ENCODE measurements around the gene ASRGL1. TPM values are rescaled to one million over a fixed set of nuclear protein-coding genes. Genes with fewer than 3 reads are reported as not detected.

Gene ASRGL1
- total RNA-seq, 4 donors from 2014 or later, result 14.9 to 44.5 (median 35.6) TPM

DNA sequence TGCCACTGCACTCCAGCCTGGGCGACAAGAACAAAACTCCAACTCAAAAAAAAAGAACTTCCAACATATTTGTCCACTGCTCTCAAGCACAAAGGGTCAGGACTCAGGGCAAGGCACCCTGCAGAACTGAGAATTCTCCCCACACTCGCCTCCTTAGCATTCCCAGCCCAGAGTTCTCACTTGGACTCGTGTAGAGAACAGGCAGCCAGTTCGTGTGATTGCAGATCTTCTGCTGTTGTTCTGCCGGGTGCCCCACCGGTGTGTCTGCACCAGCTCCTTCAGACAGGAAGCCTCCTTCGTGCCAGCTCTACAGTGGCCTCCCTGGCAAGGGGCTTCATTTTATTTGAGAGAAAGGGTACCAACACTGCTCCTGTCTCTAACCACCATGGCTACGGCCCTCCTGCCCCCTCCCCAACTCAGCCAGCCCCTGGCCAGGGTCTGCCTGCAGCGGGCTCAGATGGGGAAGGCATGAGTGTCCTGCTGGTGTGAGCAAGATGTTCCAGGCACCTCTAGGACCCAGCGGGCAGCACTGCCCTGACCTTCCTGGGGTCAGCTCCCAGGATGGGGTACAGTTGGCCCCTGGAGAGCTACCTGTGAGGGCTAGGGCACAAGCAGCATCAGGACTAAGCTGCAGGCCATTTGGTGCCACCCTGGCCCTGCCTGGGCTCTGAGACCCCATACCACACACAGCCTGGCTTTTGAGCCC lies 62.1 kb downstream of the ASRGL1 start:
- Histone ChIP-seq H3K27me3 (no peaks in the 10 kb centered on the region), H3K36me3 (no peaks in the 10 kb centered on the region), H3K4me1 (peaks cover 54 to 77% (median 55%) of the 10 kb centered on the region in 4 donors), H3K4me3 (no peak overlapping the region), H3K27ac (peak overlapping the region; percentile 79 to 91 (median 84)), H3K9me3 (no peaks in the 10 kb centered on the region)
- intact Hi-C loops (cut with DNase I; ENCODE audit: low total_unique reads), result loop anchor here (10.0 kb wide), 2 partner anchors 145 to 285 kb away; partner anchors contain the start of genes AHNAK and LRRN4CL
- no peak for DNase-seq
- in situ Hi-C loops (cut with MboI; ENCODE audit: low pct_ligation_motif_present in 1 of 4, low pct_unique_long_range_greater_than_20kb in 1 of 4, low sequenced_read_pairs in 3 of 4), result loop anchor here (10.0 to 25.0 kb wide), 4 partner anchors 288 to 488 kb away; partner anchors contain the start of genes LRRN4CL (in 1 of the 4), SLC3A2 (in 1 of the 4) and UBXN1 (in 1 of the 4)
- WGBS, 2 donors (ENCODE audit: low coverage in 1 of 2), result 0 to 59% methylated on average over 1 to 8 of the region's 10 CpGs
- TF ChIP-seq, protein P1, sequence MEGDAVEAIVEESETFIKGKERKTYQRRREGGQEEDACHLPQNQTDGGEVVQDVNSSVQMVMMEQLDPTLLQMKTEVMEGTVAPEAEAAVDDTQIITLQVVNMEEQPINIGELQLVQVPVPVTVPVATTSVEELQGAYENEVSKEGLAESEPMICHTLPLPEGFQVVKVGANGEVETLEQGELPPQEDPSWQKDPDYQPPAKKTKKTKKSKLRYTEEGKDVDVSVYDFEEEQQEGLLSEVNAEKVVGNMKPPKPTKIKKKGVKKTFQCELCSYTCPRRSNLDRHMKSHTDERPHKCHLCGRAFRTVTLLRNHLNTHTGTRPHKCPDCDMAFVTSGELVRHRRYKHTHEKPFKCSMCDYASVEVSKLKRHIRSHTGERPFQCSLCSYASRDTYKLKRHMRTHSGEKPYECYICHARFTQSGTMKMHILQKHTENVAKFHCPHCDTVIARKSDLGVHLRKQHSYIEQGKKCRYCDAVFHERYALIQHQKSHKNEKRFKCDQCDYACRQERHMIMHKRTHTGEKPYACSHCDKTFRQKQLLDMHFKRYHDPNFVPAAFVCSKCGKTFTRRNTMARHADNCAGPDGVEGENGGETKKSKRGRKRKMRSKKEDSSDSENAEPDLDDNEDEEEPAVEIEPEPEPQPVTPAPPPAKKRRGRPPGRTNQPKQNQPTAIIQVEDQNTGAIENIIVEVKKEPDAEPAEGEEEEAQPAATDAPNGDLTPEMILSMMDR (IDR thresholded peaks at IDR 0.05), result no peak
- TF ChIP-seq POLR2A (IDR thresholded peaks at IDR 0.05), result no peak

DNA sequence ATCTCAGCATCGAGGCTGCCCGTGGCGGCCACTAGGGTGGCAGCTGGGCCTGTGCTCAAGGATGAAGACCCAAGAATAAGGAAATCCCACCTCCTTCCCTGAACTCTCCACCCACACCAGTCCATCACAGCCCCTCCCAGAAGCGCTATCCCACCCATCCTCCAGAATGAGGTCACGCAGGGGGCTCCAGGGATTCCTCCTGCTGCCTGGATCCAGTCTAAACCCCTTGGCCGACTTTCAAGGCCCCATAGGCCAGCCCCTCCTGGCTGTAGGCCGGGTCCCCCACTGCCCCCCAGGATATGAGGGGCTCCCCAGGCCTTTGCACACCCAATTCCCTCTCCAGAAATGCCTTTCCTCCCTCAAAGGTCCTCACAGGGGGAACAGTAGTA lies 62.6 kb downstream of the ASRGL1 start:
- 73% methylated on average over 7 of the region's 7 CpGs; no CpG with 5 or more reads in 1 of the 2 donors for WGBS, 2 donors (ENCODE audit: low coverage in 1 of 2)
- intact Hi-C loops (cut with DNase I; ENCODE audit: low total_unique reads), result loop anchor here (10.0 kb wide), 2 partner anchors 145 to 285 kb away; partner anchors contain the start of genes AHNAK and LRRN4CL
- DNase-seq, result no peak
- H3K9me3 ChIP-seq, result no peaks in the 10 kb centered on the region
- peaks cover 54 to 73% (median 54%) of the 10 kb centered on the region in 4 donors for H3K4me1 ChIP-seq
- no peaks in the 10 kb centered on the region for H3K36me3 ChIP-seq
- no peaks in the 10 kb centered on the region for H3K27me3 ChIP-seq
- peak overlapping the region; percentile 79 to 91 (median 84) for H3K27ac ChIP-seq
- TF ChIP-seq, protein P1 (IDR thresholded peaks at IDR 0.05), result no peak
- no peak overlapping the region for H3K4me3 ChIP-seq
- in situ Hi-C loops (cut with MboI; ENCODE audit: low pct_ligation_motif_present in 1 of 4, low pct_unique_long_range_greater_than_20kb in 1 of 4, low sequenced_read_pairs in 3 of 4), result loop anchor here (10.0 to 25.0 kb wide), 4 partner anchors 287 to 487 kb away; partner anchors contain the start of genes LRRN4CL (in 2 of the 4), UBXN1 (in 2 of the 4) and SLC3A2 (in 1 of the 4)

DNA sequence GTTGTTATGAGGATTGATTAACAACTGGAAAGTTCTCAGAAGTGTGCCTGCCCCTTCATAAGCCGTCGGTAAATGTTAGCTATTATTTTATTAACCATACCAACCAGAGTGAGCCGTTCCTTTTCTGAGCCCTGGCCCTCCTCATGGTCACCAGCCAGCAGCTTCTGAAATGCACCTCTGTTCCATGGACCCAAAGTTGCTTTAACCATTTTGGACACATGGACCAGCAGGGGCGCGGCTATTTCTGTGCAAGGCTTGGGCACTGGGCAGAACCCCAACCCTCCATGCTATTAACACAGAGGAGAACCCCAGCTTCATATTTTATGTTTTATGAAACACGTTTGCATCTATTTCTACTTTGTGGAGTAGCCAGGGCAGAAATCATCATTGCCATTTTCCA lies 63.0 kb downstream of the ASRGL1 start:
- intact Hi-C loops (cut with DNase I; ENCODE audit: low total_unique reads), result no loop called here
- no peak for DNase-seq
- Histone ChIP-seq H3K4me3 (no peak overlapping the region), H3K9me3 (no peaks in the 10 kb centered on the region), H3K36me3 (no peaks in the 10 kb centered on the region), H3K4me1 (peaks cover 51 to 70% (median 52%) of the 10 kb centered on the region in 4 donors), H3K27me3 (no peaks in the 10 kb centered on the region), H3K27ac (peak overlapping the region; percentile 79 to 91 (median 84))
- in situ Hi-C loops (cut with MboI; ENCODE audit: low pct_ligation_motif_present in 1 of 4, low pct_unique_long_range_greater_than_20kb in 1 of 4, low sequenced_read_pairs in 3 of 4), result loop anchor here in 1 of 4 donors (25.0 kb wide), 1 partner anchor 287 kb away; the partner anchor contains the start of genes LRRN4CL and UBXN1
- TF ChIP-seq POLR2A (IDR thresholded peaks at IDR 0.05), result no peak
- no peak for TF ChIP-seq EP300 (IDR thresholded peaks at IDR 0.05; ENCODE audit: low read depth)
- TF ChIP-seq, protein P1 (IDR thresholded peaks at IDR 0.05), result no peak
- TF ChIP-seq POLR2AphosphoS5 (IDR thresholded peaks at IDR 0.05), result no peak
- 30 to 56% methylated on average over 2 to 6 of the region's 6 CpGs for WGBS, 2 donors (ENCODE audit: low coverage in 1 of 2)

DNA sequence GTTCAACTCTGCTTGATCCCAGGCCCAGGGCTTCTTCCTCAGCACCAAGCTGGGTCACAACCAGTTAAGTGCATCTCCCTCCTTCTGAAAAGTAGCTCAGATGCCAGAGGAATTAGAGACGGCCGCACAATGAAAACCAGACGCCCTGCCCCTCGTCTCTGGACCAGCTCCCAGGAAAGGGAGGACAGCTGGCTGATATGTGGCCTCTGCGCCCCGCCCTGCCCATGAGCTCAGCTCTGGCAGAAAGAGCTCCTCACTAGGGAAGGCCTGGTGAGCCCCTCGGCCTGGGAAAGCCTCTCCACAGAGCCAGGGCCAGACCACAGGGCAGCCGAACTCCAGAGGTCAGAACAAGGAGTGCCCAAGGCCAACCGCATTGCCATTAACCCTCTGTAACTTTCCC lies 63.5 kb downstream of the ASRGL1 start:
- in situ Hi-C loops (cut with MboI; ENCODE audit: low pct_ligation_motif_present in 1 of 4, low pct_unique_long_range_greater_than_20kb in 1 of 4, low sequenced_read_pairs in 3 of 4) (loop anchor here in 1 of 4 donors (25.0 kb wide), 1 partner anchor 287 kb away; the partner anchor contains the start of genes LRRN4CL and UBXN1), intact Hi-C loops (cut with DNase I; ENCODE audit: low total_unique reads) (no loop called here)
- peak; percentile 73 for DNase-seq
- H3K4me3 ChIP-seq, result no peak overlapping the region
- peaks cover 50 to 67% (median 50%) of the 10 kb centered on the region in 4 donors for H3K4me1 ChIP-seq
- H3K27ac ChIP-seq, result peak overlapping the region; percentile 79 to 91 (median 84)
- 26% methylated on average over 9 of the region's 9 CpGs; no CpG with 5 or more reads in 1 of the 2 donors for WGBS, 2 donors (ENCODE audit: low coverage in 1 of 2)
- no peaks in the 10 kb centered on the region for H3K27me3 ChIP-seq
- peak; percentile 60 to 77 (median 72) for TF ChIP-seq POLR2AphosphoS5 (IDR thresholded peaks at IDR 0.05)
- no peak for TF ChIP-seq POLR2A (IDR thresholded peaks at IDR 0.05)
- no peaks in the 10 kb centered on the region for H3K36me3 ChIP-seq
- no peaks in the 10 kb centered on the region for H3K9me3 ChIP-seq

Measured in transverse colon (tissue), 4 donors.